ENCODE results near the gene SAMD9L.

GRCh38 chr7:93117327-93117726 is 30.9 kb downstream of the SAMD9L start:
- TF ChIP-seq EZH2phosphoT487 (IDR thresholded peaks at IDR 0.05; ENCODE audit: low read depth, severe bottlenecking, unreplicated experiment): no peak
- TF ChIP-seq, protein P1, sequence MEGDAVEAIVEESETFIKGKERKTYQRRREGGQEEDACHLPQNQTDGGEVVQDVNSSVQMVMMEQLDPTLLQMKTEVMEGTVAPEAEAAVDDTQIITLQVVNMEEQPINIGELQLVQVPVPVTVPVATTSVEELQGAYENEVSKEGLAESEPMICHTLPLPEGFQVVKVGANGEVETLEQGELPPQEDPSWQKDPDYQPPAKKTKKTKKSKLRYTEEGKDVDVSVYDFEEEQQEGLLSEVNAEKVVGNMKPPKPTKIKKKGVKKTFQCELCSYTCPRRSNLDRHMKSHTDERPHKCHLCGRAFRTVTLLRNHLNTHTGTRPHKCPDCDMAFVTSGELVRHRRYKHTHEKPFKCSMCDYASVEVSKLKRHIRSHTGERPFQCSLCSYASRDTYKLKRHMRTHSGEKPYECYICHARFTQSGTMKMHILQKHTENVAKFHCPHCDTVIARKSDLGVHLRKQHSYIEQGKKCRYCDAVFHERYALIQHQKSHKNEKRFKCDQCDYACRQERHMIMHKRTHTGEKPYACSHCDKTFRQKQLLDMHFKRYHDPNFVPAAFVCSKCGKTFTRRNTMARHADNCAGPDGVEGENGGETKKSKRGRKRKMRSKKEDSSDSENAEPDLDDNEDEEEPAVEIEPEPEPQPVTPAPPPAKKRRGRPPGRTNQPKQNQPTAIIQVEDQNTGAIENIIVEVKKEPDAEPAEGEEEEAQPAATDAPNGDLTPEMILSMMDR (IDR thresholded peaks at IDR 0.05; ENCODE audit: poor library complexity): no peak

Data from hepatocyte (in vitro differentiated cells).